GM13977 (cell line): Measurements from ENCODE around the gene GUK1.

Experiments used
- DNase-seq: peaks from one replicate; pipeline ENCODE4 v3.0.0; 2012; ENCODE audit warnings: low spot score
- in situ Hi-C: fragments of 300-500 bp; cut with MboI; formaldehyde crosslinking; loops from one replicate; pipeline ENCODE4 v1.12.0; 2022; ENCODE audit warnings: low sequenced_read_pairs, low pct_unique_long_range_greater_than_20kb, mixed read lengths, inconsistent platforms; ENCODE audit not compliant: unreplicated experiment
- TF ChIP-seq, protein P1 (sequence below): IDR thresholded peaks from 2 replicates; pipeline ENCODE4 v1.5.1; 2012; ENCODE audit warnings: mild to moderate bottlenecking, control low read depth; ENCODE audit not compliant: insufficient read depth; ENCODE audit errors: extremely low read depth, missing control alignments

GUK1 gene

DNA sequence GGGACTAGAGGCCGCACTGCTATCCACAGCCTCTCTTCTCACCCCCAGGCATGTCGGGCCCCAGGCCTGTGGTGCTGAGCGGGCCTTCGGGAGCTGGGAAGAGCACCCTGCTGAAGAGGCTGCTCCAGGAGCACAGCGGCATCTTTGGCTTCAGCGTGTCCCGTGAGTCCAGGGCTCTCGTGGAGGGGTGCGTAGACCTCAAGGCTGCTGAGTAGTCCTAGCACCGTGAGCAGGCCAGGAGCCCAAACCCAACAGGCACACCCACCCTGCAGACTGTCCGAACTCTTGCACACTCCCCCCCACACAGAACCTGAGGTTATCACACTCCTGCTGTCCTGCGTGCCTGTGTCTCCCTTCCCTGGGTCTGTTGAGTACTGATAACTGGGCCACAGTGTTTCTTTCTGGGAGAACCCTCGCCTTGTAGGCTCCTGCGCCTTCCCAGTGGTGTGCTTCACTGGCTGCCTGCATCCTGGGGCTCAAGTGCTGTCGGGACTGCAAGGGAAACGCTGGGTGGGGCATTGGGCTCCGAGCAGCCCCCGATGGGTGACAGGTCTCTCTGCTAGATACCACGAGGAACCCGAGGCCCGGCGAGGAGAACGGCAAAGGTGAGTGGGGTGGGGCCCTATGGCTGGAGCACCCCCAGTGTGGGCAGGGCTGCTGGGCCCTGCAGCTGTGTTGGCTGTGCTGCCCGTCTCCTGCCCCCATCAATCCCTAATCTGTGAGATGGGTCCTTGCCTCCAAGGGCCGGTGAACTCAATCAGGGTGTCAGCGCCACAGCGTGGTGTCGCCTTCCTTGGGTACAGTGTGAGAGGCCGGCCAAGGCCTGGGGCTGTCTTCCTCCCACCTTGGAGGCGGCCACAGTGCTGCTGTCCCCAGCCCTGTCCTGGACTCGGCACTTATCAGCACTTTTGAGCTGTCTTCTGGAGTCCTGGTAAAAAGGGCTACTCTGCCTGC is 5.7 kb downstream of the GUK1 start:
- DNase-seq: peak; percentile 9
- in situ Hi-C loops: no loop called here
- TF ChIP-seq, protein P1, sequence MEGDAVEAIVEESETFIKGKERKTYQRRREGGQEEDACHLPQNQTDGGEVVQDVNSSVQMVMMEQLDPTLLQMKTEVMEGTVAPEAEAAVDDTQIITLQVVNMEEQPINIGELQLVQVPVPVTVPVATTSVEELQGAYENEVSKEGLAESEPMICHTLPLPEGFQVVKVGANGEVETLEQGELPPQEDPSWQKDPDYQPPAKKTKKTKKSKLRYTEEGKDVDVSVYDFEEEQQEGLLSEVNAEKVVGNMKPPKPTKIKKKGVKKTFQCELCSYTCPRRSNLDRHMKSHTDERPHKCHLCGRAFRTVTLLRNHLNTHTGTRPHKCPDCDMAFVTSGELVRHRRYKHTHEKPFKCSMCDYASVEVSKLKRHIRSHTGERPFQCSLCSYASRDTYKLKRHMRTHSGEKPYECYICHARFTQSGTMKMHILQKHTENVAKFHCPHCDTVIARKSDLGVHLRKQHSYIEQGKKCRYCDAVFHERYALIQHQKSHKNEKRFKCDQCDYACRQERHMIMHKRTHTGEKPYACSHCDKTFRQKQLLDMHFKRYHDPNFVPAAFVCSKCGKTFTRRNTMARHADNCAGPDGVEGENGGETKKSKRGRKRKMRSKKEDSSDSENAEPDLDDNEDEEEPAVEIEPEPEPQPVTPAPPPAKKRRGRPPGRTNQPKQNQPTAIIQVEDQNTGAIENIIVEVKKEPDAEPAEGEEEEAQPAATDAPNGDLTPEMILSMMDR: no peak

DNA sequence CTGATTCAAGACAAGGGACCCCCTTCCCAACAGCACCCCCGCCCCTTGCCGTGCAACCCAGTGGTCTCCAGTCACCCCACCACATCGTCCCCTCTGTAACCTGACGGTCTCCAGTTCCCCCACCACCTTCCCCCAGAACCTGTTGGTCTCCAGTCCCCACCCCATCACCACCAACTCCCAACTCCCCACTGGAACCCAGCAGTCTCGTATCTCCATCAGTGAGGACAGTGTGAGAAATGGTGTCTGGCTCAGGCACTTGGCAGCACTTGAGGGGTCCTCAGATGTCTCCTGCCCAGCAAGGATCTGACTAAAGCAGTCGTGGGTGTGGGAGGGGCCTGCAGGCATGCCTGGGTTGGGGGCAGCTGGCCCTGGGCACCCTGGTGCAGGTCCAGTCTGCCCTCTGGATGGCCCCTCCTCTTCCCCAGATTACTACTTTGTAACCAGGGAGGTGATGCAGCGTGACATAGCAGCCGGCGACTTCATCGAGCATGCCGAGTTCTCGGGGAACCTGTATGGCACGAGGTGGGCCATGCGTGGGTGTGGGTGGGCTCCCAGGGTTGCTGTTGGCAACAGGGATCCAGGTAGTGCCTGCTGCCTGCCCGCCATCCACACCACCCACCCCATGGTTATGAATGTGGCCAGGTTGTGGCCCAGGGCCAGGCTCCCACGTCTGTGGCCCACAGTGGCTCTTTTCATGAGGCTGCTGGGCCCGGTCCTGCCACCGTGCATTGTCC is 6.5 kb downstream of the GUK1 start:
- DNase-seq: peak; percentile 13
- TF ChIP-seq, protein P1: no peak
- in situ Hi-C loops: no loop called here

DNA sequence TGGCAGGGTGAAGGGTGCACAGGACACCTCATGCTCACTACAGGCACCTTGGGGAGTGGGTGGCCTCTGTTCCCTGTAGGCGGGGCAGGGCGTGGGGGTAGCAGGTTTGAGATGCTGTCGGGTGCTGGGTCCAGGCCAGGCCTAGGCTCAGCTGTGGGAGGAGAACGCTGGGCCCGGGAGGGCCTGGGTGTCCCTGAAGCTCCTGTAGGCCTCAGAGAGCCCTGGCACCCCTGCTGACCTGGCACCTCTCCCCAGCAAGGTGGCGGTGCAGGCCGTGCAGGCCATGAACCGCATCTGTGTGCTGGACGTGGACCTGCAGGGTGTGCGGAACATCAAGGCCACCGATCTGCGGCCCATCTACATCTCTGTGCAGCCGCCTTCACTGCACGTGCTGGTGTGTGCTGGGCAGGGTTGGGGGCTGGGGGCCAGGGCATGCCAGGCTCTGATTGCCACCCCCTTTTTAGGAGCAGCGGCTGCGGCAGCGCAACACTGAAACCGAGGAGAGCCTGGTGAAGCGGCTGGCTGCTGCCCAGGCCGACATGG is 7.1 kb downstream of the GUK1 start:
- peak; percentile 9 for DNase-seq
- TF ChIP-seq, protein P1: no peak
- in situ Hi-C loops: no loop called here

DNA sequence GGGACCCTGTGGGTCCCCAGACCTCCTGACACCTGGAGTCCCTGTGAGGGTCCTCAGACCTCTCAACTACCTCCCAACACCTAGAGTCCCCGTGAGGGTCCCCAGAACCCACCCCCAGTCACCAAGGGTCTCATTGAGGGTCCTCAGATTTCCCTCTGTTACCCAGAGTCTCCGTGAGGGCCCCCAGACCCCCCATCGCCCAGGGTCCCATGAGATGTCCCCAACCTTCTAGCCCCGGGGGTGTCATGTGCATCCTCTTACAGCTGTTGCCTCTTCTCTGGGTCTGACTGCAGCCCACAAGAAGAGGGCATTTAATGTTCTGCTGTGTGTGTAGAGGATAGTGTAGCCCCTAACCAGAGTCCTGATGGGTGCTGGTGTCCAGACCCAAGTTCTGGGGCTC is 7.7 kb downstream of the GUK1 start:
- TF ChIP-seq, protein P1: no peak
- DNase-seq: no peak
- in situ Hi-C loops: no loop called here

DNA sequence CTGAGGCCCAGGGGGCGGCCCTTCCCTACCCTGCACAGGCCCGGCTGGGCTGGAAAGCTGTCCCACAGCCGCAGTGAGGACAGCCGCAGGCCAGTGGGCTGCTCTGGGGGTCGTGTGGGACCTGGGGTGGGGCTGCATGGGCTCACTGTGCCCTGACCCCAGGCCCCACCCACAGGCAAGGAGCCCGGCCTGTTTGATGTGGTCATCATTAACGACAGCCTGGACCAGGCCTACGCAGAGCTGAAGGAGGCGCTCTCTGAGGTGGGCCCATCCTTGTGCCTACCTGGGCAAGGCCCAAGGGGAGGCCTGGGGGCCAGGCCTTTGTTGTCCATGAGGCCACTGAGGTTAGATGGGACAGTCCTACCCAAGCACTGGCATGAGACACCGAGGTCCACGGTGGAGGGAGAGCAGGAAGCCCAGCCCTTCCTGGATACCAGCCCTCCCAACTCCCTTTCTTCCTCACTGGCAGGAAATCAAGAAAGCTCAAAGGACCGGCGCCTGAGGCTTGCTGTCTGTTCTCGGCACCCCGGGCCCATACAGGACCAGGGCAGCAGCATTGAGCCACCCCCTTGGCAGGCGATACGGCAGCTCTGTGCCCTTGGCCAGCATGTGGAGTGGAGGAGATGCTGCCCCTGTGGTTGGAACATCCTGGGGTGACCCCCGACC is 8.2 kb downstream of the GUK1 start:
- in situ Hi-C loops: no loop called here
- TF ChIP-seq, protein P1: no peak
- DNase-seq: no peak

DNA sequence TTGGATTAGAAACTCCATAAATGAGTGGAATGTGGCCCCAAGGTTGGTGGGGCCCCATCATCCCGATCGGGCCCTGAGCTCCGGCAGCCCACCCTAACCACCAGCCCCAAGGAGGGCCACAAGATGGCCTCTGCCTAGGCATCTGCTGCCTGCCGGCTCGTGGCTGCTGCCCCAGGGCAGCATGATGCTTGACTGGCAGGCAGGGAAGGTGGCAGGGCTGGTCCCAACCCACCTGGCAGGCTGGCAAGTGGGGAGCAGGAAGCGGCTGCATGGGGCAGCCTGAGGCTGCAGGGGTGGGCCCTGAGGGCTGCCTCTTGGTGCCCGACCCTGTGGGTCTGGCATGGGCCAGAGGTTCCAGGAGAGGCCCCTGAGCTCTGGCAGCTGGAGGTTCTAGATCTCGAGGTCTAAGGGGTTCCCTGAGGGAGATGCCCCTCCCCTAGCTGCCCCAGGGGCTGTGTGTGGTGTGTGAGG is 8.9 kb downstream of the GUK1 start:
- no peak for DNase-seq
- TF ChIP-seq, protein P1: no peak
- in situ Hi-C loops: no loop called here
